Peyer's patch (tissue), 4 donors: Measurements from ENCODE around the gene ZNF785.

ENCODE experiments used
- POLR2A ChIP-seq, 2 donors: fragments of 450-650 bp; IDR thresholded peaks; one replicate each; pipeline ENCODE4 v1.5.1; 2017; ENCODE audit warnings: antibody characterized with exemption in 2 of 2, mild to moderate bottlenecking in 2 of 2, moderate library complexity in 2 of 2
- TF ChIP-seq, protein P1 (sequence below), 6 experiments: fragments of 450-650 bp in 4 of 6; fragments of 200-600 bp in 2 of 6; sonication (generic) in 1 of 6; IDR thresholded peaks; one replicate each; pipeline ENCODE4 v1.5.1; 2017 to 2019; ENCODE audit warnings: antibody characterized with exemption in 6 of 6, mild to moderate bottlenecking in 3 of 6, moderate library complexity in 1 of 6

DNA sequence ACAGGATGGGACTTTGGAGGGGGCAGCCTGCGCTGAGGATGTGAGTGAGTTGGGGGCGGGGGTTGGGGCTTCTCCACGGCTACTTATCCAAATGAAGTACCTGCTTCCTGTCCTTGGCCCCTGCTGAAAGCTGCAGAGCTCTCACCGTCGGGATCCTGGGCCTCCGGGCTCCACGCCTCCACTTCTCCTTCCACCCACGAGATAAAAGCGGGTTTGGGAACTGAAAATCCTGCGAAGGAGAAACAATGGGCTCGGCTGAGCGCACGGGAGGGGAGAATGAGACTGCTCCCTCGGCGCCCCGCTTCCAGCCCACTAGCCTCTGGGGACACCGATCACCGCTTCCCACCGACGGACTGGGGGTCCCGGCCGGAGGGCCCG is 486 bp downstream of the ZNF785 start:
- no peak for TF ChIP-seq POLR2A (IDR thresholded peaks at IDR 0.05)
- TF ChIP-seq, protein P1, sequence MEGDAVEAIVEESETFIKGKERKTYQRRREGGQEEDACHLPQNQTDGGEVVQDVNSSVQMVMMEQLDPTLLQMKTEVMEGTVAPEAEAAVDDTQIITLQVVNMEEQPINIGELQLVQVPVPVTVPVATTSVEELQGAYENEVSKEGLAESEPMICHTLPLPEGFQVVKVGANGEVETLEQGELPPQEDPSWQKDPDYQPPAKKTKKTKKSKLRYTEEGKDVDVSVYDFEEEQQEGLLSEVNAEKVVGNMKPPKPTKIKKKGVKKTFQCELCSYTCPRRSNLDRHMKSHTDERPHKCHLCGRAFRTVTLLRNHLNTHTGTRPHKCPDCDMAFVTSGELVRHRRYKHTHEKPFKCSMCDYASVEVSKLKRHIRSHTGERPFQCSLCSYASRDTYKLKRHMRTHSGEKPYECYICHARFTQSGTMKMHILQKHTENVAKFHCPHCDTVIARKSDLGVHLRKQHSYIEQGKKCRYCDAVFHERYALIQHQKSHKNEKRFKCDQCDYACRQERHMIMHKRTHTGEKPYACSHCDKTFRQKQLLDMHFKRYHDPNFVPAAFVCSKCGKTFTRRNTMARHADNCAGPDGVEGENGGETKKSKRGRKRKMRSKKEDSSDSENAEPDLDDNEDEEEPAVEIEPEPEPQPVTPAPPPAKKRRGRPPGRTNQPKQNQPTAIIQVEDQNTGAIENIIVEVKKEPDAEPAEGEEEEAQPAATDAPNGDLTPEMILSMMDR (IDR thresholded peaks at IDR 0.05): no peak
